PFSK-1 (cell line): ENCODE results near the gene MACROD1.

Experiments used
- FOXP2 ChIP-seq: optimal IDR thresholded peaks from 2 replicates; pipeline ENCODE3; 2011; ENCODE audit warnings: borderline replicate concordance, control low read depth, inconsistent platforms; ENCODE audit not compliant: insufficient read depth; ENCODE audit errors: extremely low read length, extremely low read depth
- POLR2AphosphoS5 ChIP-seq: IDR thresholded peaks from 2 replicates; pipeline ENCODE4 v1.6.1; 2012; ENCODE audit warnings: low read depth, mild to moderate bottlenecking, control low read depth, low read length, moderate library complexity
- SIN3A ChIP-seq: IDR thresholded peaks from 2 replicates; pipeline ENCODE4 v1.6.1; 2012; ENCODE audit warnings: mild to moderate bottlenecking, low read length, moderate library complexity, borderline replicate concordance; ENCODE audit not compliant: insufficient read depth
- TAF1 ChIP-seq: IDR thresholded peaks from 2 replicates; pipeline ENCODE4 v1.6.1; 2012; ENCODE audit warnings: low read length, control low read depth, borderline replicate concordance; ENCODE audit not compliant: insufficient read depth
- TF ChIP-seq, protein P1 (sequence below), 2 experiments: IDR thresholded peaks; 2 replicates each; pipeline versions ENCODE4 v1.6.1 to v1.8.0; 2011 to 2012; ENCODE audit warnings: low read depth in 2 of 2, low read length in 2 of 2, control low read depth in 1 of 2, inconsistent platforms in 1 of 2, mild to moderate bottlenecking in 1 of 2, moderate library complexity in 1 of 2; ENCODE audit not compliant: insufficient read depth in 1 of 2

Gene MACROD1

DNA sequence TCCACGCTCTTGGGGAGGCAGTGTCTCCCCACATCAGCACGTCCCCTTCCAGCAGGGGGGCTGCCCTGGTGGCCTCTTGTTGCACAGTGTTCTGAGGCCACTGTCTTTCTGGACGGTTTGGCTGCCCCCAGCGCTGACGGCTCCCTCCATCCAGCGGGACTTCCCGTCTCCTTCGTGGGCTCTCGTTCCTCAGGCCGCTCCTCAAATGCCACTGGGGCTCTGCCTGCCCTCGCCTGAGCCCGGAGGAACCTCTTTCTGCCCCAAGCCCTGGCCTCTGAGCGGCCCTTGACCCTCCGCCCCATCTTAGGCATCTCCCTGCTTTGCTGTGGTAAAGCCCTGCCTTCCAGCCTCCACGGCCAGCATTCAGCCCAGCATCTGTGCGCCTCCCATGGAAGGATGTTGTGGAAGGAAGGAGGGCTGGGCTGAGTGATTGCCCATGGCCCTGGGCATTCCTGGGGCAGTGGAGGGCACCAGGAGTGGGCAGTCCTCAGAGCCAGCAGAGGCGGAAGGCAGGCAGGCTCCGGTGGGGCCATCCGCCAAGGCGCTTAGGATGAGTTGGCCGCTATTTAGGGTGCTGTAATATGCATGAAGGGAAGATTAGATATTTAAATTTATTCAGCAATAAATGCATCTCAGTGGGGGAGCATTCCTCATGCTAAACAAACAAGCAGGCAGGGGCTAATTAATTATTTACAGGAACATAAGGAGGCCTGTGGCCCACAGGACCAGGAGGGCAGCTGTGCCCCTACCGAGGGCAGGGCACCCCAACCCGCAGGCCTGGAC is 161.9 kb downstream of the MACROD1 start:
- TF ChIP-seq SIN3A (no peak), POLR2AphosphoS5 (no peak), FOXP2 (no peak), TAF1 (no peak)
- TF ChIP-seq, protein P1, sequence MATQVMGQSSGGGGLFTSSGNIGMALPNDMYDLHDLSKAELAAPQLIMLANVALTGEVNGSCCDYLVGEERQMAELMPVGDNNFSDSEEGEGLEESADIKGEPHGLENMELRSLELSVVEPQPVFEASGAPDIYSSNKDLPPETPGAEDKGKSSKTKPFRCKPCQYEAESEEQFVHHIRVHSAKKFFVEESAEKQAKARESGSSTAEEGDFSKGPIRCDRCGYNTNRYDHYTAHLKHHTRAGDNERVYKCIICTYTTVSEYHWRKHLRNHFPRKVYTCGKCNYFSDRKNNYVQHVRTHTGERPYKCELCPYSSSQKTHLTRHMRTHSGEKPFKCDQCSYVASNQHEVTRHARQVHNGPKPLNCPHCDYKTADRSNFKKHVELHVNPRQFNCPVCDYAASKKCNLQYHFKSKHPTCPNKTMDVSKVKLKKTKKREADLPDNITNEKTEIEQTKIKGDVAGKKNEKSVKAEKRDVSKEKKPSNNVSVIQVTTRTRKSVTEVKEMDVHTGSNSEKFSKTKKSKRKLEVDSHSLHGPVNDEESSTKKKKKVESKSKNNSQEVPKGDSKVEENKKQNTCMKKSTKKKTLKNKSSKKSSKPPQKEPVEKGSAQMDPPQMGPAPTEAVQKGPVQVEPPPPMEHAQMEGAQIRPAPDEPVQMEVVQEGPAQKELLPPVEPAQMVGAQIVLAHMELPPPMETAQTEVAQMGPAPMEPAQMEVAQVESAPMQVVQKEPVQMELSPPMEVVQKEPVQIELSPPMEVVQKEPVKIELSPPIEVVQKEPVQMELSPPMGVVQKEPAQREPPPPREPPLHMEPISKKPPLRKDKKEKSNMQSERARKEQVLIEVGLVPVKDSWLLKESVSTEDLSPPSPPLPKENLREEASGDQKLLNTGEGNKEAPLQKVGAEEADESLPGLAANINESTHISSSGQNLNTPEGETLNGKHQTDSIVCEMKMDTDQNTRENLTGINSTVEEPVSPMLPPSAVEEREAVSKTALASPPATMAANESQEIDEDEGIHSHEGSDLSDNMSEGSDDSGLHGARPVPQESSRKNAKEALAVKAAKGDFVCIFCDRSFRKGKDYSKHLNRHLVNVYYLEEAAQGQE (IDR thresholded peaks at IDR 0.05; ENCODE audit: insufficient read depth in 1 of 2, low read depth in 2 of 2, low read length in 2 of 2) = no peak

DNA sequence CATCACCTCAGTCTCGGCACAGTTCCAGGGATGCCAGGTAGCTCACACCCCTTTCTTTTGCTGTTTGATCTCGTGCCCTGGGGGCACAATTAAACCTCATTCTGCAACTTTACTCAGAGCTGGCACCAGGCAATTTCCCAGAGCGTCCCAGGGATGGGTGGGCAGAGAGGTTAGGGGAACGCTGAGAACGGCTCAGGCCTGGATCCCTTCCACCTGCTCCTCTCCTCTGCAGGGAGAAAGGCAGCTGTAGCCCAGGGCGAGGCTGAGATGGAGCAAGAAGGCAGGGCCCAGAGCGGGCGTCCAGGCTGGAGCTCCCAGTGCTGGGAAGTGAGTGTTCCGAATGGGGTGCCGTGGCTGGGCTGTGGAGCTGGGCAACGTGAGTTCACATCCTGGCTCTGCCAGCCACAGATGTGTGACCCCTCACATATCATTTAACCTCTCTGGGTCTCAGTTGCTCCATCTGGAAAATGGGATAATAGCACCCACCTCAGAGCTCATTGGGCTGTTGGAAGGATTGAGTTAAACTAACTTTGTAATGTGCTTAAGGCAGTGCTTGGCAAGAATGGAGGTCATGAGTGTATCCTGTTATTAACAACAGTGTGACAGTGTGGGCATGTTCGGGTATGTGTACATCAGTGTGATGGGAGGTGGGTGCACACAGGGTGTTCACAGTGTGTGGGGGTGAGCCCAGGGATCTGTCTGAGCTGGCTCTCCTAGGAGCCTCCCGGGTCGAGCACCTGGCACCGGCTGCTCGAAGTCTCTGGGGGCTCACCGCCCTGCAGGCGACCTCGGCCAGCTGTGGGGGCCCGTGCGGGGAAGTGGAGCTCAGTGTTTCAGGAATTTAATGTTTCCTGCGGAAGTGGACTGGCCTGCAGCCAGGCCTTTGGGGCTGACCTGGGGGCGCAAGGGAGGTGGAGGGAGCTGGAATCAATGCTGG is 164.2 kb downstream of the MACROD1 start:
- TF ChIP-seq, protein P1 (IDR thresholded peaks at IDR 0.05; ENCODE audit: insufficient read depth in 1 of 2, low read depth in 2 of 2, low read length in 2 of 2) = no peak
- TF ChIP-seq FOXP2 (no peak), TAF1 (no peak), SIN3A (no peak), POLR2AphosphoS5 (no peak; the same call in 1 of the 2 replicates)

DNA sequence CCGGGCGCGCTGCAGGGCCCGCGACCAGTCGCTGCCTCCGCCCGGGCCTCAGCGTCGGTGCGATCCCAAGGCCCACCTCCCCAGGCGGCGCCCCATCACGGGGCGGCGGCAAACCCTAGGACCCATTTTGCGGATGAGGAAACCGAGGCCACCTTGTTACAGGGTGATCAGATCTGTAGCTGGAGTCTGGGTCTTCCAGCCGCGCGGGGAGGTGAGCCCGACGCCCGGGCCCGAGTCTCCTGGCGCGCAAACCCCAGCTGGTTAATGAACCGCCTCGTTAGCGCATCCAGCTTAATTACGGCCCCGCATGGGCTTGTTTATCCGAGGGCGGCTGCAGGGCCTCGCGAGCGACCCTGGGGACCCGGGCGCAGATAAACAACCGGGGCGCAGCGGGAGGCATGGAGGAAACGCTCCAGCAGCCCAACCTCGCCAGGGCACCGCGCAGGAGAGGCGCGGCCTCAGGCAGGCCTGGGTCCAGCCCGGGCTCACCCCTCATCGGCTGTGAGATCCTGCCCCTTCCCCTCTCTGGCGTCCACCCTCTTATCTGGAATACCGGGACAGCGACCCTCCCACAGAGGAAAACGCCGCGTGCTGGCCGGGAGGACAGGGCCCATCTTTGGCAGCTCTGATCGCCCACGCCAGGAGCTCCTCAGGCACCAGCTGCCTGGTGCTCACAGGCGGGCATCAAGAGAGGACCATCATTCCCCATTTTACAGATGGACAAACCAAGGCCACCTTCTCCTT is 165.0 kb downstream of the MACROD1 start:
- TF ChIP-seq SIN3A (no peak), FOXP2 (no peak), TAF1 (no peak), POLR2AphosphoS5 (no peak)
- TF ChIP-seq, protein P1 (IDR thresholded peaks at IDR 0.05; ENCODE audit: insufficient read depth in 1 of 2, low read depth in 2 of 2, low read length in 2 of 2) = no peak

DNA sequence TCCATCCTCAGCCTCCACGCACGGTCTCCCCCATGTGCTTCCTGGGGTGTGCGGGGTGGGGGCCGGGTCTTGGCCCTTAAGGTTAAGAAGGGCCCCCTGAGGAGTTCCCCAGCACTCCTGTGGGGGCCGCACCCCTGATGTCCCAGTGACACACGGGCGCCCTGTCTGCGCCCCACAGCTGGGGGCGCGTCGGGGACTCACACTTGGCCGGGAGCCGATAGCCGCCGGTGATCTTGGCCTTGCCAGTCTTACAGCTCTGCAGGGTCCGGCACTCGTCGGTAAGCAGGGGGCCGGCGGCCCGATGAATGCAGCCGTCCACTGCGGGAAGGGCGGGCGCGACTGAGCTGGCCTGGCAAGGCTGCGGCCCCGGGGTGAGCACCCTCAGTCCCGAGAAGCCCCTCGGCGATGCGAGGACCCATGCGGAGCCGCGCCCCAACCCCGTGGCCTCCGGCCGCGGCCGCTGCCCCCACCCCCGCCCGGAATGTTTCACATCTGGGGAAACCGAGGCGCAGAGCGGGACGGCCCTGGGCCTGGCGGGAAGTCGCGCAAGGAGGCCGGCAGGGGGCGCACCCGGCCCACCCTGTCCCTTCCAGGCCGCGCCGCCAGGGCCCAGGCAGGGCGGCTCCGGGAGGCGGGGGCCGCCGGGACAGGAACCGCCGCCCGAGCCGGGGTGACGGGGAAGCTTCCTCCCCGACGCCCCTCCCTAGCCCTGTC is 165.7 kb downstream of the MACROD1 start:
- TF ChIP-seq POLR2AphosphoS5 = no peak
- TF ChIP-seq, protein P1 (IDR thresholded peaks at IDR 0.05; ENCODE audit: insufficient read depth in 1 of 2, low read depth in 2 of 2, low read length in 2 of 2) = no peak
- TF ChIP-seq SIN3A = no peak
- no peak for TF ChIP-seq TAF1
- no peak for TF ChIP-seq FOXP2
